B cell (primary cell): Measurements from ENCODE around the gene CST6. TPM values are rescaled to one million over a fixed set of nuclear protein-coding genes. Genes with fewer than 3 reads are reported as not detected.

Experiments
- ATAC-seq: fragments of 200-7000 bp; cut with Tn5 transposase; one replicate; pipeline ENCODE4 v1.10.0; 2021; ENCODE audit warnings: low read depth, mild to moderate bottlenecking, moderate number of reproducible peaks, moderate library complexity
- CTCF ChIA-PET: fragments of 350-600 bp; sonication (Branson Sonifier 250); formaldehyde crosslinking; loops from one replicate; lab custom pipeline; 2021; ENCODE audit warnings: antibody characterized with exemption, inconsistent platforms; lab: Charles Lee
- POLR2A ChIA-PET: fragments of 350-600 bp; sonication (Branson Sonifier 250); formaldehyde crosslinking; loops from one replicate; lab custom pipeline; 2021; ENCODE audit warnings: antibody characterized with exemption; lab: Charles Lee
- DNase-seq: peaks from one replicate; pipeline ENCODE4 v3.0.0; 2013
- H2AFZ ChIP-seq: 2 replicates; pipeline ENCODE4 v1.6.1; 2012; ENCODE audit warnings: mild to moderate bottlenecking, low read depth, low read length; ENCODE audit not compliant: insufficient read depth, poor library complexity, severe bottlenecking
- H3K27ac ChIP-seq, 2 donors: 1 replicate in 1 of 2; 2 replicates in 1 of 2; pipeline ENCODE4 v1.5.1; 2012 to 2013; ENCODE audit warnings: low read length in 2 of 2, mild to moderate bottlenecking in 2 of 2, moderate library complexity in 1 of 2
- H3K27me3 ChIP-seq, 4 experiments: fragments of 200-600 bp in 1 of 4; sonication (generic) in 1 of 4; replicated peaks in 1 of 4; 1 replicate in 2 of 4; 2 replicates in 2 of 4; pipeline versions ENCODE4 v1.6.1 to v1.7.0; 2013 to 2016; ENCODE audit warnings: low read length in 3 of 4, mild to moderate bottlenecking in 2 of 4, mixed read lengths in 1 of 4, moderate library complexity in 1 of 4; ENCODE audit not compliant: insufficient read depth in 4 of 4, control insufficient read depth in 3 of 4; ENCODE audit errors: control extremely low read depth in 1 of 4
- H3K36me3 ChIP-seq, 2 experiments: replicated peaks in 1 of 2; 1 replicate in 1 of 2; 2 replicates in 1 of 2; pipeline versions ENCODE4 v1.6.1 to v1.7.1; 2013; ENCODE audit warnings: low read length in 1 of 2; ENCODE audit not compliant: insufficient read depth in 2 of 2, control insufficient read depth in 1 of 2; ENCODE audit errors: control extremely low read depth in 1 of 2, extremely low read depth in 1 of 2
- H3K4me1 ChIP-seq, 2 donors: fragments of 200-600 bp in 1 of 2; sonication (generic) in 1 of 2; 1 replicate in 1 of 2; 2 replicates in 1 of 2; pipeline versions ENCODE4 v1.5.1 to v1.6.1; 2013 to 2017; ENCODE audit warnings: low read length in 2 of 2; ENCODE audit not compliant: control insufficient read depth in 2 of 2, insufficient read depth in 2 of 2
- H3K4me2 ChIP-seq: replicated peaks from 2 replicates; pipeline ENCODE3; 2012; ENCODE audit warnings: mild to moderate bottlenecking, low read depth, low read length; ENCODE audit not compliant: poor library complexity, severe bottlenecking
- H3K4me3 ChIP-seq, 5 experiments: fragments of 200-600 bp in 1 of 5; sonication (generic) in 1 of 5; 1 replicate in 3 of 5; 2 replicates in 2 of 5; pipeline versions ENCODE4 v1.5.1 to v1.7.0; 2011 to 2016; ENCODE audit warnings: low read length in 4 of 5, mild to moderate bottlenecking in 4 of 5, low read depth in 2 of 5, control low read depth in 1 of 5, moderate library complexity in 1 of 5; ENCODE audit not compliant: insufficient read depth in 1 of 5; ENCODE audit errors: control extremely low read depth in 1 of 5, extremely low read depth in 1 of 5
- H3K79me2 ChIP-seq: fragments of 200-600 bp; sonication (generic); one replicate; pipeline ENCODE4 v1.6.0; 2016; ENCODE audit warnings: low read length; ENCODE audit not compliant: control insufficient read depth, insufficient read depth
- H3K9ac ChIP-seq: fragments of 200-600 bp; sonication (generic); 2 replicates; pipeline ENCODE4 v1.6.1; 2017; ENCODE audit warnings: mild to moderate bottlenecking, low read length, moderate library complexity
- H3K9me3 ChIP-seq, 3 donors: one replicate each; pipeline versions ENCODE4 v1.6.1 to v1.7.1; 2013; ENCODE audit warnings: low read length in 2 of 3; ENCODE audit not compliant: control insufficient read depth in 2 of 3, insufficient read depth in 1 of 3; ENCODE audit errors: control extremely low read depth in 1 of 3
- H4K20me1 ChIP-seq: 2 replicates; pipeline ENCODE4 v1.6.0; 2012; ENCODE audit warnings: mild to moderate bottlenecking, low read length; ENCODE audit not compliant: insufficient read depth, control insufficient read depth, poor library complexity, severe bottlenecking
- H3K27ac Mint-ChIP-seq: one replicate; pipeline ENCODE4 v1.8.0; 2021; ENCODE audit warnings: mixed read lengths
- H3K27me3 Mint-ChIP-seq: one replicate; pipeline ENCODE4 v1.8.0; 2021; ENCODE audit warnings: mixed read lengths
- H3K4me1 Mint-ChIP-seq: one replicate; pipeline ENCODE4 v1.8.0; 2021; ENCODE audit warnings: mixed read lengths
- H3K4me3 Mint-ChIP-seq: one replicate; pipeline ENCODE4 v1.8.0; 2021; ENCODE audit warnings: mixed read lengths
- H3K9me3 Mint-ChIP-seq: one replicate; pipeline ENCODE4 v1.8.0; 2022; ENCODE audit warnings: mixed read lengths; ENCODE audit not compliant: insufficient read depth
- CTCF ChIP-seq: fragments of 200-600 bp; IDR thresholded peaks from one replicate; pipeline ENCODE4 v1.8.0; 2022; ENCODE audit warnings: antibody characterized with exemption, mild to moderate bottlenecking
- EZH2 ChIP-seq: IDR thresholded peaks from 2 replicates; pipeline ENCODE4 v1.6.1; 2012; ENCODE audit warnings: borderline replicate concordance, low read depth, mild to moderate bottlenecking, moderate library complexity, low read length; ENCODE audit not compliant: insufficient read depth, poor library complexity, severe bottlenecking
- WGBS: methylation state at CpG from one replicate; pipeline ENCODE4 v1.1.5; 2013; ENCODE audit warnings: missing lambda C conversion rate; ENCODE audit not compliant: insufficient coverage; 5-methylcytosine and 5-hydroxymethylcytosine counted together
- intact Hi-C: fragments of 100-400 bp; cut with micrococcal nuclease; formaldehyde crosslinking; loops from one replicate; pipeline ENCODE4 v1.10.0; 2022
- polyA plus RNA-seq: library from polyadenylated mRNA; depleted of rRNA; stranded (reverse); fragments of >200 nt; gene quantifications from 2 replicates; pipeline ENCODE4 v1.2.3, GENCODE V29; 2012
- total RNA-seq, 2 donors: library from RNA; stranded (reverse); fragments of 120-200 nt in 1 of 2; gene quantifications; 1 replicate in 1 of 2; 2 replicates in 1 of 2; pipeline versions ENCODE4 v1.2.3 to v1.2.4, GENCODE V29; 2013 to 2022

Gene CST6
- total and polyA plus RNA-seq, 2 donors (not counting 1 experiment from before 2014, with no cell fraction given) = not detected

GRCh38 chr11:65987336-65987735 is 24.5 kb upstream of the CST6 start:
- CTCF ChIA-PET = interaction anchor here (1.3 to 11.9 kb wide), 6 partner anchors 15 to 276 kb away, joined by 4 to 144 read pairs (median 18); partner anchors contain the start of genes AP5B1, CCDC85B, FIBP and KAT5
- Histone ChIP-seq H2AFZ (no peak overlapping the region), H3K36me3 (no peaks in the 10 kb centered on the region), H3K79me2 (peaks cover 9% of the 10 kb centered on the region), H4K20me1 (no peaks in the 10 kb centered on the region), H3K27ac (no peak overlapping the region), H3K4me3 (no peak overlapping the region), H3K9ac (no peak overlapping the region), H3K27me3 (no peaks in the 10 kb centered on the region), H3K4me1 (peaks cover 3 to 7% of the 10 kb centered on the region in 2 donors), H3K9me3 (no peaks in the 10 kb centered on the region), H3K4me2 (no peak overlapping the region)
- intact Hi-C loops = no loop called here
- DNase-seq (no peak), ATAC-seq (no peak)
- Mint-ChIP-seq H3K27me3 (no peaks in the 10 kb centered on the region), H3K27ac (no peak overlapping the region), H3K4me3 (no peak overlapping the region), H3K9me3 (no peaks in the 10 kb centered on the region), H3K4me1 (peaks cover 5% of the 10 kb centered on the region)
- TF ChIP-seq EZH2 = no peak
- no peak for TF ChIP-seq CTCF
- 97% methylated on average over 8 of the region's 9 CpGs for WGBS
- POLR2A ChIA-PET = no interaction called here

GRCh38 chr11:65988791-65989592 is 22.8 kb upstream of the CST6 start:
- ChIA-PET POLR2A (interaction anchor here (0.7 to 1.1 kb wide), 3 partner anchors 98 to 238 kb away, joined by 3 to 6 read pairs (median 4); no protein-coding TSS in a partner anchor), CTCF (interaction anchor here (0.6 to 11.9 kb wide), 16 partner anchors 10 to 364 kb away, joined by 3 to 144 read pairs (median 4); partner anchors contain the start of genes AP5B1, CCDC85B, FIBP and KAT5)
- 2% methylated on average over 6 of the region's 10 CpGs for WGBS
- H3K4me3 Mint-ChIP-seq = no peak overlapping the region
- Histone ChIP-seq H2AFZ (no peak overlapping the region), H3K4me1 (peaks cover 3 to 7% of the 10 kb centered on the region in 2 donors), H3K27ac (no peak overlapping the region), H3K79me2 (peaks cover 11% of the 10 kb centered on the region), H3K4me3 (no peak overlapping the region), H3K4me2 (no peak overlapping the region), H3K36me3 (no peaks in the 10 kb centered on the region), H3K27me3 (no peaks in the 10 kb centered on the region), H4K20me1 (no peaks in the 10 kb centered on the region), H3K9me3 (no peaks in the 10 kb centered on the region), H3K9ac (no peak overlapping the region)
- no peaks in the 10 kb centered on the region for H3K9me3 Mint-ChIP-seq
- intact Hi-C loops = loop anchor here (1.0 to 2.0 kb wide), 11 partner anchors 13 to 374 kb away; partner anchors contain the start of genes AP5B1, BANF1, EIF1AD and FIBP
- no peaks in the 10 kb centered on the region for H3K27me3 Mint-ChIP-seq
- TF ChIP-seq EZH2 (no peak), CTCF (peak; percentile 99)
- peaks cover 5% of the 10 kb centered on the region for H3K4me1 Mint-ChIP-seq
- ATAC-seq (peak; percentile 99), DNase-seq (peak; percentile 96)
- H3K27ac Mint-ChIP-seq = peak overlapping the region; percentile 84
